Natural killer cell (primary cell): ENCODE data around the gene P4HA2. TPM values are rescaled to one million over a fixed set of nuclear protein-coding genes. Genes with fewer than 3 reads are reported as not detected.
A peak's percentile ranks its signal among the peaks of the same experiment; 100 is the strongest.

Experiments
- ATAC-seq, 3 donors: fragments of 150-1000 bp in 2 of 3; fragments of 200-7000 bp in 1 of 3; cut with Tn5 transposase; 1 replicate in 1 of 3; 2 replicates in 2 of 3; pipeline ENCODE4 v1.10.0; 2021; ENCODE audit warnings: mild to moderate bottlenecking in 2 of 3, moderate library complexity in 2 of 3
- DNase-seq, 2 donors: peaks; one replicate each; pipeline versions ENCODE4 v3.0.0 to v3.0.0-alpha.2; 2013 to 2021; ENCODE audit warnings: mixed read lengths in 1 of 2
- H3K27ac ChIP-seq: one replicate; pipeline ENCODE4 v1.5.1; 2013; ENCODE audit warnings: mild to moderate bottlenecking, low read length
- H3K27me3 ChIP-seq: one replicate; pipeline ENCODE4 v1.6.1; 2013; ENCODE audit warnings: low read length; ENCODE audit not compliant: control insufficient read depth, insufficient read depth
- H3K36me3 ChIP-seq: one replicate; pipeline ENCODE4 v1.6.1; 2013; ENCODE audit warnings: low read length; ENCODE audit not compliant: control insufficient read depth, insufficient read depth
- H3K4me1 ChIP-seq: one replicate; pipeline ENCODE4 v1.6.1; 2013; ENCODE audit warnings: low read length; ENCODE audit not compliant: control insufficient read depth, insufficient read depth
- H3K4me3 ChIP-seq: one replicate; pipeline ENCODE4 v1.5.1; 2013; ENCODE audit warnings: low read length
- H3K9me3 ChIP-seq: one replicate; pipeline ENCODE4 v1.6.1; 2013; ENCODE audit warnings: low read length; ENCODE audit not compliant: control insufficient read depth, insufficient read depth
- H3K27ac Mint-ChIP-seq, 2 donors: one replicate each; pipeline ENCODE4 v1.8.0; 2022; ENCODE audit warnings: mild to moderate bottlenecking in 2 of 2, mixed read lengths in 2 of 2, moderate library complexity in 1 of 2
- H3K27me3 Mint-ChIP-seq, 2 donors: one replicate each; pipeline ENCODE4 v1.8.0; 2022; ENCODE audit warnings: low read depth in 2 of 2, mixed read lengths in 2 of 2
- H3K36me3 Mint-ChIP-seq: one replicate; pipeline ENCODE4 v1.8.0; 2022; ENCODE audit warnings: mixed read lengths
- H3K4me1 Mint-ChIP-seq, 2 donors: one replicate each; pipeline ENCODE4 v1.8.0; 2022; ENCODE audit warnings: mixed read lengths in 2 of 2
- H3K4me3 Mint-ChIP-seq: one replicate; pipeline ENCODE4 v1.8.0; 2022; ENCODE audit warnings: mild to moderate bottlenecking, moderate library complexity, mixed read lengths
- H3K9me3 Mint-ChIP-seq, 2 donors: one replicate each; pipeline ENCODE4 v1.8.0; 2022; ENCODE audit warnings: mixed read lengths in 2 of 2
- WGBS: methylation state at CpG from one replicate; pipeline ENCODE4 v1.1.7; 2013; ENCODE audit warnings: missing lambda C conversion rate; ENCODE audit not compliant: insufficient coverage; 5-methylcytosine and 5-hydroxymethylcytosine counted together
- intact Hi-C: fragments of 100-400 bp; cut with micrococcal nuclease; formaldehyde crosslinking; loops from one replicate; pipeline ENCODE4 v1.14.2; 2022
- total RNA-seq, 4 donors: library from RNA; stranded (reverse); fragments of 120-200 nt in 1 of 4; gene quantifications; one replicate each; pipeline versions ENCODE4 v1.2.3 to v1.2.4, GENCODE V29; 2013 to 2022
- TF ChIP-seq, protein P1 (sequence below): fragments of 200-600 bp; IDR thresholded peaks from one replicate; pipeline ENCODE4 v1.8.0; 2022; ENCODE audit warnings: antibody characterized with exemption

P4HA2 gene
- total RNA-seq, 3 donors from 2014 or later (not counting 1 experiment from before 2014, with no cell fraction given) = 0.20 TPM; not detected in 2

DNA sequence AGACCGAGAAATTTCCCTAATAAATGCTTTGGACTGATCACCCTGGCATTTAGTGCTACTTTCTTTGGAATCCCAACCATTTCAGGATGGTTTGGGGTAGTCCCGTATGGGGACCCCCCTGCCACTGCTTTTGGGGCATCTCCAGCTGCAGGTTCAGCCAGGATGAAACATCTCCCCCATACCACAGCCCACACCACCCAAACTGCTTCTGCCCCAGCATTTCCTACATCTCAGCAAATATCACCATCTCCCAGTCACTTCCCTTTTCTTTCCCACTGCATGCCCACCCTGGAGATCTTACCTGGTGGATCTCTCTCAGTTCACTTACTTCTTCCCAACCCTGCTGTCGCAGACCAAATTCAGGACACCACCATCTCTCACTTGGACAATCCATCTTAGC is 4.8 kb upstream of the P4HA2 start:
- H3K4me1 Mint-ChIP-seq = peaks cover 7 to 23% of the 10 kb centered on the region in 2 donors
- H3K27ac ChIP-seq = no peak overlapping the region
- no peaks in the 10 kb centered on the region for H3K36me3 Mint-ChIP-seq
- ATAC-seq (no peak), DNase-seq (no peak)
- no peak overlapping the region for H3K4me3 ChIP-seq
- no peak overlapping the region for H3K27ac Mint-ChIP-seq
- no peaks in the 10 kb centered on the region for H3K36me3 ChIP-seq
- intact Hi-C loops = no loop called here
- peaks cover 2% of the 10 kb centered on the region for H3K27me3 ChIP-seq
- H3K9me3 ChIP-seq = no peaks in the 10 kb centered on the region
- peaks cover 9 to 22% of the 10 kb centered on the region in 2 donors for H3K27me3 Mint-ChIP-seq
- no peak overlapping the region for H3K4me3 Mint-ChIP-seq
- WGBS = 71% methylated on average over 3 of the region's 3 CpGs
- no peaks in the 10 kb centered on the region for H3K9me3 Mint-ChIP-seq
- TF ChIP-seq, protein P1, sequence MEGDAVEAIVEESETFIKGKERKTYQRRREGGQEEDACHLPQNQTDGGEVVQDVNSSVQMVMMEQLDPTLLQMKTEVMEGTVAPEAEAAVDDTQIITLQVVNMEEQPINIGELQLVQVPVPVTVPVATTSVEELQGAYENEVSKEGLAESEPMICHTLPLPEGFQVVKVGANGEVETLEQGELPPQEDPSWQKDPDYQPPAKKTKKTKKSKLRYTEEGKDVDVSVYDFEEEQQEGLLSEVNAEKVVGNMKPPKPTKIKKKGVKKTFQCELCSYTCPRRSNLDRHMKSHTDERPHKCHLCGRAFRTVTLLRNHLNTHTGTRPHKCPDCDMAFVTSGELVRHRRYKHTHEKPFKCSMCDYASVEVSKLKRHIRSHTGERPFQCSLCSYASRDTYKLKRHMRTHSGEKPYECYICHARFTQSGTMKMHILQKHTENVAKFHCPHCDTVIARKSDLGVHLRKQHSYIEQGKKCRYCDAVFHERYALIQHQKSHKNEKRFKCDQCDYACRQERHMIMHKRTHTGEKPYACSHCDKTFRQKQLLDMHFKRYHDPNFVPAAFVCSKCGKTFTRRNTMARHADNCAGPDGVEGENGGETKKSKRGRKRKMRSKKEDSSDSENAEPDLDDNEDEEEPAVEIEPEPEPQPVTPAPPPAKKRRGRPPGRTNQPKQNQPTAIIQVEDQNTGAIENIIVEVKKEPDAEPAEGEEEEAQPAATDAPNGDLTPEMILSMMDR = no peak
- peaks cover 4% of the 10 kb centered on the region for H3K4me1 ChIP-seq

DNA sequence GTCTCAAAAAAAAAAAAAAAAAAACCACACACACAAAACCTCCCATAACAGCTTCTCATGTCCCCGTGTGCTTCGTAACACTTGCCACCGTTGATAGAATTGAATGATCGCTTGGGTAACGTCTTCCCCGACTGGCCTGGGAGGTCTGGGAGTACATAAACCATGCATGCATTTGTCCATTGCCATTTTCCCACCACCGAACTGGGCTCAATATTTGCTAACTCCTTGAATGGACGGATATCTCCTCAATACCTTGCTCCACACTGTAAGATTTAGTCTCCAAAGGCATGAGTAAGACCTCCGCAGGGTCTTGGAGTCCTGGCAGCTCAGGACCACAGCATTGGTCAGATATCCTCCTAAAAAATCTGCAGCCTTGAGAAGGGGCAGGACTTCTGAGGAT is 3.2 kb upstream of the P4HA2 start:
- H3K27me3 Mint-ChIP-seq = peaks cover 9 to 27% of the 10 kb centered on the region in 2 donors
- TF ChIP-seq, protein P1 = no peak
- WGBS = 75% methylated on average over 9 of the region's 9 CpGs
- Histone ChIP-seq H3K4me1 (peaks cover 11% of the 10 kb centered on the region), H3K9me3 (no peaks in the 10 kb centered on the region), H3K27me3 (peaks cover 7% of the 10 kb centered on the region), H3K36me3 (no peaks in the 10 kb centered on the region), H3K27ac (no peak overlapping the region), H3K4me3 (no peak overlapping the region)
- H3K4me3 Mint-ChIP-seq = peak overlapping the region; percentile 30
- DNase-seq = no peak
- ATAC-seq = no peak
- no peaks in the 10 kb centered on the region for H3K36me3 Mint-ChIP-seq
- H3K27ac Mint-ChIP-seq = no peak overlapping the region
- no peaks in the 10 kb centered on the region for H3K9me3 Mint-ChIP-seq
- intact Hi-C loops = no loop called here
- peaks cover 7 to 28% of the 10 kb centered on the region in 2 donors for H3K4me1 Mint-ChIP-seq

DNA sequence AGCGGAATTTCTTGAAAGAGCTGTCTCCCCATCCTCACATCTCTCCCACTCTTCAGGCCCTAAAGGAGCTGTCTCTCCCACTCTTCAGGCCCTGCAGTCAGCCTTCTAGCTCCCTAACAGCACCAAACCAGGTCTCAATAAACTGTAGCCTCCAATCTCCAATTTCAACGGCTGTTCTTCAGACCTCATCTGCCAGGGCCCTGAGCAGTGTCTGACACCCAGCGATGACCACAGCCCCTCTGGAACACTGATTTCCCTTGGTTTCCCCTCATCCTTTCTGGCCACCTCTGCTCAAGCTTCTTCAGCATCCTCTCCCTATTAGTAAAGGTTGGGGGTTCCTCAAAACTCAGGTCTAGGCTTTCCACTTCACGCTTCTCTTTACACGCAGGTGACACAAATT is 1.6 kb upstream of the P4HA2 start:
- Histone ChIP-seq H3K9me3 (no peaks in the 10 kb centered on the region), H3K36me3 (no peaks in the 10 kb centered on the region), H3K4me3 (no peak overlapping the region), H3K27ac (no peak overlapping the region), H3K27me3 (peaks cover 7% of the 10 kb centered on the region), H3K4me1 (peaks cover 11% of the 10 kb centered on the region)
- intact Hi-C loops = no loop called here
- 97% methylated on average over 5 of the region's 5 CpGs for WGBS
- peaks cover 18 to 34% of the 10 kb centered on the region in 2 donors for H3K27me3 Mint-ChIP-seq
- H3K36me3 Mint-ChIP-seq = no peaks in the 10 kb centered on the region
- H3K9me3 Mint-ChIP-seq = no peaks in the 10 kb centered on the region
- peak overlapping the region in 1 of 2 donors; percentile 19 for H3K27ac Mint-ChIP-seq
- peaks cover 7 to 34% of the 10 kb centered on the region in 2 donors for H3K4me1 Mint-ChIP-seq
- TF ChIP-seq, protein P1 = no peak
- DNase-seq (no peak), ATAC-seq (no peak)
- peak overlapping the region; percentile 81 for H3K4me3 Mint-ChIP-seq
